Hepatocyte (in vitro differentiated cells): ENCODE data around the gene ASS1. TPM values are rescaled to one million over a fixed set of nuclear protein-coding genes. Genes with fewer than 3 reads are reported as not detected.

Experiments
- DNase-seq: peaks from one replicate; pipeline ENCODE4 v3.0.0-alpha.2; 2016; ENCODE audit warnings: low spot score
- H2AFZ ChIP-seq: fragments of 200-600 bp; sonication (generic); 2 replicates; pipeline ENCODE4 v1.6.0; 2016; ENCODE audit warnings: antibody characterized with exemption, mild to moderate bottlenecking
- H3K27ac ChIP-seq: fragments of 200-600 bp; sonication (generic); 2 replicates; pipeline ENCODE4 v1.5.1; 2016; ENCODE audit warnings: mild to moderate bottlenecking
- H3K27me3 ChIP-seq: fragments of 200-600 bp; sonication (generic); 2 replicates; pipeline ENCODE4 v1.6.1; 2016
- H3K36me3 ChIP-seq: fragments of 200-600 bp; sonication (generic); replicated peaks from 2 replicates; pipeline ENCODE4 v1.5.1; 2016; ENCODE audit warnings: low read depth; ENCODE audit not compliant: insufficient read depth
- H3K4me1 ChIP-seq: fragments of 200-600 bp; sonication (generic); 2 replicates; pipeline ENCODE4 v1.5.1; 2016; ENCODE audit warnings: mild to moderate bottlenecking, moderate library complexity; ENCODE audit not compliant: insufficient read depth
- H3K4me2 ChIP-seq: fragments of 200-600 bp; sonication (generic); 2 replicates; pipeline ENCODE4 v1.6.0; 2016
- H3K4me3 ChIP-seq: fragments of 200-600 bp; sonication (generic); 2 replicates; pipeline ENCODE4 v1.5.1; 2016; ENCODE audit warnings: mild to moderate bottlenecking
- H3K79me2 ChIP-seq: fragments of 200-600 bp; sonication (generic); 2 replicates; pipeline ENCODE4 v1.6.0; 2017; ENCODE audit warnings: mild to moderate bottlenecking
- H3K9me2 ChIP-seq: fragments of 200-600 bp; sonication (generic); replicated peaks from 2 replicates; pipeline ENCODE4 v1.6.0; 2017; ENCODE audit warnings: mild to moderate bottlenecking; ENCODE audit not compliant: insufficient read depth
- H3K9me3 ChIP-seq: fragments of 200-600 bp; sonication (generic); 2 replicates; pipeline ENCODE4 v1.5.1; 2016; ENCODE audit warnings: low read depth, mild to moderate bottlenecking
- H4K20me1 ChIP-seq: fragments of 200-600 bp; sonication (generic); 2 replicates; pipeline ENCODE4 v1.6.0; 2016; ENCODE audit warnings: mild to moderate bottlenecking; ENCODE audit not compliant: insufficient read depth, poor library complexity, severe bottlenecking
- CTCF ChIP-seq: fragments of 200-600 bp; sonication (generic); IDR thresholded peaks from 2 replicates; pipeline ENCODE4 v1.5.1; 2016; ENCODE audit warnings: antibody characterized with exemption, mild to moderate bottlenecking; ENCODE audit not compliant: poor library complexity
- EZH2 ChIP-seq: fragments of 200-600 bp; sonication (generic); IDR thresholded peaks from 2 replicates; pipeline ENCODE4 v1.6.1; 2016; ENCODE audit warnings: antibody characterized with exemption, mild to moderate bottlenecking, borderline replicate concordance
- EZH2phosphoT487 ChIP-seq: fragments of 200-600 bp; sonication (generic); IDR thresholded peaks from one replicate; pipeline ENCODE4 v1.6.1; 2018; ENCODE audit warnings: antibody characterized with exemption, mild to moderate bottlenecking, low read depth, moderate library complexity; ENCODE audit not compliant: unreplicated experiment, severe bottlenecking
- WGBS: methylation state at CpG from one replicate; pipeline ENCODE4 v1.1.6; 2016; ENCODE audit warnings: low lambda C conversion rate; ENCODE audit errors: missing lambda C conversion rate; 5-methylcytosine and 5-hydroxymethylcytosine counted together
- polyA plus RNA-seq: library from polyadenylated mRNA; unstranded; fragments of >200 nt; fragmentation: Nextera tagmentation; extraction: Ambion mirVana; gene quantifications from 2 replicates; pipeline ENCODE4 v1.2.1, GENCODE V29; 2016
- total RNA-seq: library from RNA; depleted of rRNA; stranded (reverse); fragments of >200 nt; gene quantifications from 2 replicates; pipeline ENCODE4 v1.2.3, GENCODE V29; 2014

The ASS1 gene
- total and polyA plus RNA-seq, 2 experiments from 2014 or later, result 145 to 292 TPM

GRCh38 chr9:130465383-130466096 lies 20.8 kb downstream of the ASS1 start:
- no peak overlapping the region for H3K4me3 ChIP-seq
- H3K36me3 ChIP-seq, result no peaks in the 10 kb centered on the region
- H3K4me2 ChIP-seq, result no peak overlapping the region
- no peaks in the 10 kb centered on the region for H4K20me1 ChIP-seq
- H3K27me3 ChIP-seq, result no peaks in the 10 kb centered on the region
- no peaks in the 10 kb centered on the region for H3K79me2 ChIP-seq
- TF ChIP-seq EZH2phosphoT487 (no peak), CTCF (no peak), EZH2 (no peak)
- H3K9me3 ChIP-seq, result no peaks in the 10 kb centered on the region
- no peaks in the 10 kb centered on the region for H3K4me1 ChIP-seq
- H2AFZ ChIP-seq, result no peak overlapping the region
- DNase-seq, result no peak
- 85% methylated on average over 16 of the region's 16 CpGs for WGBS
- no peaks in the 10 kb centered on the region for H3K9me2 ChIP-seq
- H3K27ac ChIP-seq, result no peak overlapping the region

GRCh38 chr9:130466537-130467217 lies 21.9 kb downstream of the ASS1 start:
- H3K27me3 ChIP-seq, result no peaks in the 10 kb centered on the region
- H3K4me2 ChIP-seq, result no peak overlapping the region
- H3K27ac ChIP-seq, result no peak overlapping the region
- no peak overlapping the region for H3K4me3 ChIP-seq
- H3K79me2 ChIP-seq, result no peaks in the 10 kb centered on the region
- H3K9me3 ChIP-seq, result no peaks in the 10 kb centered on the region
- H3K4me1 ChIP-seq, result no peaks in the 10 kb centered on the region
- H4K20me1 ChIP-seq, result no peaks in the 10 kb centered on the region
- no peak overlapping the region for H2AFZ ChIP-seq
- no peak for DNase-seq
- no peak for TF ChIP-seq EZH2
- TF ChIP-seq CTCF, result no peak
- no peak for TF ChIP-seq EZH2phosphoT487
- H3K9me2 ChIP-seq, result no peaks in the 10 kb centered on the region
- H3K36me3 ChIP-seq, result no peaks in the 10 kb centered on the region
- 70% methylated on average over 15 of the region's 20 CpGs for WGBS

GRCh38 chr9:130467316-130467715 lies 22.6 kb downstream of the ASS1 start:
- H3K79me2 ChIP-seq, result no peaks in the 10 kb centered on the region
- no peak overlapping the region for H3K4me3 ChIP-seq
- H3K4me1 ChIP-seq, result no peaks in the 10 kb centered on the region
- no peaks in the 10 kb centered on the region for H3K9me3 ChIP-seq
- H3K9me2 ChIP-seq, result no peaks in the 10 kb centered on the region
- H4K20me1 ChIP-seq, result no peaks in the 10 kb centered on the region
- H3K27me3 ChIP-seq, result no peaks in the 10 kb centered on the region
- H3K36me3 ChIP-seq, result no peaks in the 10 kb centered on the region
- no peak for DNase-seq
- 49% methylated on average over 13 of the region's 13 CpGs for WGBS
- H2AFZ ChIP-seq, result no peak overlapping the region
- H3K27ac ChIP-seq, result no peak overlapping the region
- H3K4me2 ChIP-seq, result peak overlapping the region; percentile 33
- no peak for TF ChIP-seq CTCF
- no peak for TF ChIP-seq EZH2
- TF ChIP-seq EZH2phosphoT487, result no peak
